ENCODE results near the gene WDR64.
A peak's percentile ranks its signal among the peaks of the same experiment; 100 is the strongest.
"Not testable (repeated sequence)": the region's sequence is repeated elsewhere in the genome, so short reads cannot be mapped to it uniquely, and the experiment has no call there.

The WDR64 gene

DNA sequence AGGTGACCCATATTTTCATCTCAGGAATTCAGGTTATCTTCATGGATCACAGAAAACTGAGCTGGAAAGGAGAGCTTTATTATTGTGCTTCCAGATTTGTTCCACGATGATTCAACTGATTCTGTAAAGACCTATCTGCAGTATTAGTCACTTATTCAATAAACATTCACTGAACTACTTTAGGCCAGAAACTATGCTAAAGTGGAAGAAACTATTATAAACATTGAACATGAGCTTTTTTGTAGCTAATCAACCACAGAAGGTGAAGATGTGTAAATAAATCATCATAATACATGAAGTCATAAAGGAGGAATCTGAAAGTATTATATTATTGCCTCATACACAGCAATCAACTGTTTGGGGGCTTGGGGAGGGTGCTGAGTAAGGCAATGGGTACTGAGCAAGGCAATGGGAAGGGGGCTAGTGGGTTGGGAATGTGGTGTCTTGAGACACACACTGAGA is 165.3 kb downstream of the WDR64 start:
- no peak for DNase-seq
- in situ Hi-C loops (cut with MboI; ENCODE audit: low pct_unique_long_range_greater_than_20kb, low sequenced_read_pairs): no loop called here

DNA sequence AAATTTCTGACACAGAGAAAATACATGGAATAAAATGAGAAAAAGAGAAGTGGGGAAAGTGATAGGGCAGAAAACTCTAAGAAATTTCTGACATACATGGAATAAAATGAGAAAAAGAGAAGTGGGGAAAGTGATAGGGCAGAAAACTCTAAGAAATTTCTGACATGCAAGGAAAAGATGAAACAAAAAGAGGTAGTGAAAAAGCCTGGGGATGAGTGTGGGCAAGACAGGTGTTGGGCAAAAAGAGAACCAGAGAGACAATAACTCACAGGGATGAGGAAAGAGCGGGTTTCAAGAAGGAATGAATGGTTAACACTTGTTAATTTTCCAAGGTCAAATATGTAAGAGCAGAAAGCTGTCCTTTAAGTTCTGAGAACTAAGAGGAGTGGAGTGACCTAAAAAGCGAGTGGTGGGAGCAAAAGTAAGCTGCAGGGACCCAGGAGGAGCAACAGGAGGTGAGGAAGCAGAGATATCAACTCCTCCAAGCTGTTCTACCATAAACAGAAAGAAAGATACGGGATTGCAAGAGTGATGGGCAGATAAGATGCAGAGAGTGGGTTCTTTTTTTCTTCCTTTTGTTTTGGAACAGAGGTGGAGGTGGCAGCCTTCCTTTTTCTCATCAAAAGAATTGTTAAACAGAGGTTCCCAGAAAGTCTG is 166.0 kb downstream of the WDR64 start:
- in situ Hi-C loops (cut with MboI; ENCODE audit: low pct_unique_long_range_greater_than_20kb, low sequenced_read_pairs): no loop called here
- no peak for DNase-seq

DNA sequence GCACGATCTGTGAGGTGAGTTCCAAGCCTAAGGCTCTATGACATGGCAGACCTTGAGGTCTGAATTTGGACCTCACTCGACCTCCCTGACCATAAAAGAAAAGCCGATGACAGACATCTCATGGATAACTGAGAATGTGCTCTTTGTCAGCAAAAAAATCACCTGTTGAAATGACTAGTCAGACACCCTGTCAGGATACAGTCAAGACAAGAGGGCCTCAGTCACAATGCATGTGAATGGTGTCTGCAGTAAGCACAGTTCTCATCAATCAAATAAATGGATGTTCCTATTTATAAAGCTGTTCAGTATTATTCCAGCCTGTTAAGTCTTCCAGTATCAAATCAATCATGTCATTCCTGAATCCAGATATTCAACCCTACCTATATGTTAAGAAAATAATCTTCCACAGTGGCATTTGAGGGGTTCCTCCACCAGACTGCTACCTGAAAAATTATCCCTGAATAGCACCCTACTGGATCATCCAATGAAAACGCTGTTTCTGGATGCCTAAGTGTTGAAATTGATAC is 167.3 kb downstream of the WDR64 start:
- no peak for DNase-seq
- in situ Hi-C loops (cut with MboI; ENCODE audit: low pct_unique_long_range_greater_than_20kb, low sequenced_read_pairs): no loop called here

DNA sequence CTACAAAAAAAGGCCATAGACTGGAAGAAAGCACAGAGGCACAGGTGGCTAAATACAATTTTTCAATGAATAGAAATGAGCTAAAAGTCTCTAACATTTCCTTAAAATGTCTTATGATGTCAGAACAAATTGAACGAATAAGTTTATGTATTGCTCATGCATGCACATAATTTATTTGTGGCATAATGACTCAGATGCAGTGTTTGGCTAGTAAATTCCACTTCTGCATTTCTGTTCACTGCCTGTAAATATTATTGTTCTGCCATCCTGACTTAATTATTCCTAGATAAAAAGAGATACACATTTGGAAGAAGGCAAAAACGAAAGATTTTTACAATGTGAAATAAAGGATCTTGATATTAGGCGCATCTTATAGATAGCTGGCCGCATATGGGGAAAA is 169.3 kb downstream of the WDR64 start:
- in situ Hi-C loops (cut with MboI; ENCODE audit: low pct_unique_long_range_greater_than_20kb, low sequenced_read_pairs): no loop called here
- no peak for DNase-seq

DNA sequence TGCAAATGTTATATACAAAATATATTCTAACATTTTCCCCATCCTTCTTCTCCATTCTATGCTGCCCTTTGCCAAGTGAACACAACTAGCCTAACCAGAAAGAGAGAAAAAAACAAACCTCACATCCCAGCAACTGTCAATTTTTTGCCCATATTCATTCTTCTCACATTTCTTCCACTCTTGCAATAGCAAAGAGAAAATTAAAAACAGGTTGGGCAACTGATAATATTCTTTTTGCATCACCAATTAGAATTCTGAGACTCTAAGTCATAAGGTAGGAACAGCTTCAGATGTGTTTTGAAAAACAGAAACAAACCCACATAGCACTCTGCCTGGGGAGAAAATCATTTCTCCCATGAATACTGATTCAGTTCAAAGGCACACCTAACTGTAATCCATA is 170.8 kb downstream of the WDR64 start:
- in situ Hi-C loops (cut with MboI; ENCODE audit: low pct_unique_long_range_greater_than_20kb, low sequenced_read_pairs): no loop called here
- DNase-seq: no peak

DNA sequence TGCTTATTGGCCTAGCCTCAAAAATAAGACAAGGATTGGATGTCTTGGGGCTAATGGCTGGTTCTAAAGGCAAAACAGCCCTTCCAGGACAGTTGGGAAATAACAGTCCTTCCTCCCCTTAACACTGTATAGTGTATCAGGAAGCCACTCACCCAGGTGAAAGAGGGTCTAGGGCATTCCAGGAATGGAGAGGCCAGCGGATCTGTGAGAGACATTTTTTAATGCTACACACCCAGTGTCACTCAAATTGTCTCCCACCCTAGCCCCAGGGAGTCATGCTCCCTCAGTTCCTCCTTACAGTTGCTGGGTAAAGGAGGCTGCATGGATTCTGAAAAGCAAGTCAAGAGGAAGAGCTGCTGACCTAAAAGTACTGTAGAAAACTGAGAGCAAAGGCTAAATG is 171.8 kb downstream of the WDR64 start:
- no peak for DNase-seq
- in situ Hi-C loops (cut with MboI; ENCODE audit: low pct_unique_long_range_greater_than_20kb, low sequenced_read_pairs): no loop called here

DNA sequence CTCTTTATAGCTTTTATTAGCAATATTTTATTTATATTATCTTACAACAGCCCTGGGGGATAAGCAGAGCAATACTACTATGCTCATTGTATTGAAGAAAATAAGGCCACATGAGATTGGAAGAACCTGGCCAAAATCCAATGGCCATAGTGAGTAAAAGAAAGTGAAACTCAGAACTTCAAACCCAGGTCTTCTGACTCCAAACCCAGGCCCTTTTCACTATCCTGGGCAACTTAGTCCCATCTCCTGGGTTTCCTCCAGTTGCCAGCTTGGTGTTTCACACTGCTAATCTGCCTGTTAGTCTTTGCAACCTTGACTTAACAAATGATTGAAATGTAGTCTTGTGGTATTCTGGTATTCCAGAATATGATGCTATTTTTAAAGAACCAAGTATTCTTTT is 173.5 kb downstream of the WDR64 start:
- DNase-seq: no peak
- in situ Hi-C loops (cut with MboI; ENCODE audit: low pct_unique_long_range_greater_than_20kb, low sequenced_read_pairs): loop anchor here (25.0 kb wide), 1 partner anchor 288 kb away; the partner anchor contains the start of gene KMO

DNA sequence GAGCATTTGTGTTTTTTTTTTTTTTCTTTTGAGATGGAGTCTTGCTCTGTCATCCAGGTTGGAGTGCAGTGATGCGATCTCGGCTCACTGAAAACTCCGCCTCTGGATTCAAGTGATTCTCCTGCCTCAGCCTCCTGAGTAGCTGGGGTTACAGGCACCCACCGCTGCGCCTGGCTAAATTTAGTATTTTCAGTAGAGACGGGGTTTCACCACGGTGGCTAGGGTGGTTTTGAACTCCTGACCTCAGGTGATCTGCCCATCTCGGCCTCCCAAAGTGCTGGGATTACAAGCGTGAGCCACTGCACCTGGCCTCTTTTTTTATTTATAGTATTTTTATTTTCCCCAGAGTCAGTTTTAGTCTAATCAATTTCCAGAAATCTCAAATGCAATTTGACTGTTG is 174.5 kb downstream of the WDR64 start:
- DNase-seq: not testable (repeated sequence)
- in situ Hi-C loops (cut with MboI; ENCODE audit: low pct_unique_long_range_greater_than_20kb, low sequenced_read_pairs): loop anchor here (25.0 kb wide), 1 partner anchor 289 kb away; the partner anchor contains the start of gene KMO

DNA sequence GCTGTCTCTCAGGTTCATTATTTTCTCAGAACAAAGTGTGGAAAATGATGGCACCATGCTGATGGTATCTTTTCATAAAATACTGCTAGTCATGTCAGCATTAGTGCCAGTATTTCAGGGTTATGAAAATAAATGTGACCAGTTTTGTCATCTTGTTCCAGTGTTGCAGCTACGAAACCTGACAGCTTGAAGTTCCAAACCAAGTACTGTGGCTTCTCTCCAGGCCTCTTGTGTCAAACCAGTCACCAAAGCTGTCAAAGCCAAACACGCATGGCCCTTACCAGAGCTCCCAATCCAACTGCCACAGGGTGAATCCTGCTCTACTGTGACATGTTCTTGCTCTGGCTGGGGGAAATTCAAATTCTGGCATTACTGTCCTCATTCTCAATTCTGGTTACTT is 175.2 kb downstream of the WDR64 start:
- in situ Hi-C loops (cut with MboI; ENCODE audit: low pct_unique_long_range_greater_than_20kb, low sequenced_read_pairs): loop anchor here (25.0 kb wide), 1 partner anchor 290 kb away; the partner anchor contains the start of gene KMO
- no peak for DNase-seq

DNA sequence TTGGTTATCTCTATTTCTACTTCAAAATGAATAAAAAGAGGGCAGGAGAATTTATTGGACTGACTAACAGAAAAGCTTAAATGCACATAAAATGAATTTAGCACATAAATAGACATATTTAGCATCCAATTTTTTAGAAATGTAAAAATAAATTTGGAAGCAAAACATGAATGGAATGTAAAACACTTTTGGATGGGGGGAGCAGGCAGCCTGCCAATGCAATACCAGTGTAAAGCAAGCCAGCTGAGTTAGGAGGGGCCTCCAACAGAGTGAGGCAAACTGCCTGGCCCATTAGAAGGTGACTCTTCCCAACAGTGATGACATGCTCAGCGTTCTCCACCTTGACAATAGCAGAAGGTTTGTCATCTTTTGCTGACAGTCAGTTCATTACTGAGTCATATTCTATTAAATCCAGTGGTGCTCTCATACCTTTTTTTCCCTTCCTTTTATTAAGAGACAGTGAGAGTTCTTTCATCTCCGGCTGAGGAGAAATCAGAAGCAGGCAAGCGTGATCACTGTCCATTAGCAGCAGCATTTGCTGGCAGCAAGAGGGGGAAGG is 176.5 kb downstream of the WDR64 start:
- in situ Hi-C loops (cut with MboI; ENCODE audit: low pct_unique_long_range_greater_than_20kb, low sequenced_read_pairs): loop anchor here (25.0 kb wide), 1 partner anchor 291 kb away; the partner anchor contains the start of gene KMO

DNA sequence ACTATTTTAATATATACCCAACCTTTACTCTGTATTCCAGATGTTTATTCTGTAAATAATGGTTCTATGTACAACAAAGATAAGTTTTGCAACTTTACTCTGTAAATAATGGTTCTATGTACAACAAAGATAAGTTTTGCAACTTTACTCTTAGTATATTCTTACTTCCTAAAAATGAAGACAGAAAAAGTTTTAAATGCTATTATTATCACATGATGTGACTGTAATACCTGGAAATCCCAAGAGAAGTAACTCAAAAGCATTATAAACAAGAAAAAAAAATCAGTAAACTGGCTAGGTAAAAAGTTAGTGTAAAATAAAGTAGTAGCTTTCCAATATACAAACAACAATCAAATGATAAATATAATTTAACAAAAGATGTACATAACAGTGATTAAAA is 177.4 kb downstream of the WDR64 start:
- in situ Hi-C loops (cut with MboI; ENCODE audit: low pct_unique_long_range_greater_than_20kb, low sequenced_read_pairs): loop anchor here (25.0 kb wide), 1 partner anchor 292 kb away; the partner anchor contains the start of gene KMO
- DNase-seq: no peak

More for the DNA sequence above, 176.5 kb downstream of the WDR64 start:
- DNase-seq: no peak

DNA sequence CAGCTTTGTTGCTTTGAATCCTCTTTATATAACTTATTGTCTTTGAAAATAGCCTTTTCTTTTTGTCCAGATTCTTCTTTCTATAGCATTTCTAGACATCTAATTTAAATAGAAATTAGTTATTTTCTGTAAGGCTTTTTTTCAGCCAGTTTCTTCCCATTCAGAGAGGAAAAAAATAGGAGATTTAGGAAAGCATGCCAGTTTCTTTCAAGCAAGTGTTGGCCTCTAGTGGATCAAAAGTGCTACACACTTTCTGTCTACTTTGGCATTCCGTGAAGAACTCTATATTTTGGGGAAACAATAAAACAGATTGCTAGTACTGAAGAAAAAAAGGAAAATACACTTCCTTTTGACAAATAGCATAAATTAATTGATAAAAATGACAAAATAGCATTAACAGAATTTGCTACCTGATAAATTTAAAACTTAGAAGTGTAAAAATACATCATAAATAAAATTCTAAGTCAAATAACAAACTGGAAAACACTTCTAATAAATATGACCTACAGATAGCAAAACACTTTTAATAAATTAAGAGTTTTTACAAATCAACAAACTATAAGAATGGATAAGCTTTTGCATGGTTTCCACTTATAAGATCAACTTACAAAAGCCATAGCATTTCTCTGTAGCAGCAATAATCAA is 182.8 kb downstream of the WDR64 start:
- in situ Hi-C loops (cut with MboI; ENCODE audit: low pct_unique_long_range_greater_than_20kb, low sequenced_read_pairs): loop anchor here (25.0 kb wide), 1 partner anchor 298 kb away; the partner anchor contains the start of gene KMO
- DNase-seq: peak; percentile 36

DNA sequence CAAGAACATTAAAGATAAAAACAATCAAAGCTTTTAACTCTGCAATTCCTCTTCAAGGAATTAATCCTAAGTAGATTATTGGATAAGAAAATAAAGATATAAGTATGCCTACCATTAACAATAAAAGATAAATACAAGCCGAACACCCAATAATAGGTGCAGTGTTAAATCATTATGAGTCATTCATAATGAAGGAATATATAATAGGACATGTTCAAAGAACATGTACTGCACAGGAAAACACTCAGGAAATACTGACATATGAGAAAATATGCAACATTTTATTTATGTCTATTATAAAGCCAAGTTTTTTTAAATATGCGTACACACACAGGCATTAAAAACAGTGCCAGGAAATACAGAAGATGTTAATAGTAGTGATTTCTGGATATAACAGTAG is 184.9 kb downstream of the WDR64 start:
- in situ Hi-C loops (cut with MboI; ENCODE audit: low pct_unique_long_range_greater_than_20kb, low sequenced_read_pairs): loop anchor here (25.0 kb wide), 1 partner anchor 300 kb away; the partner anchor contains the start of gene KMO
- DNase-seq: no peak

DNA sequence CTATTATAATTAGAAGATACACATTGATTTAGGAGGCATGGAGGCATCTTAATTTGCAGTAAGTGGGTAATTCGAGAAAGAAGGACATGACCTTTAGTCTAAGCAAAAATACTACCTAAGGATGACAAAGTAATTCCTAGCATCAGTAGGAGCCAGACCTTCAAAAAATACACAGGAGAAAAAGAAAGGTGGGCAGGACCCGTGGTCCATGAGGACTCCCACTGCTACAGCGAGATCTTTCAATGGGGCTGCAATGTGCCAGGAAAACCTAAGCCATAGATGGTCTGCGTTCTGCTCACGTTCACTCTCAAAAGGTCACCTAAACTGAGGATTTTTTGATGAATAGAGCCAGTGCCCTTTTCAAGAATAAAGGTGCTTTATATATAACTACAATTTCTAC is 185.3 kb downstream of the WDR64 start:
- in situ Hi-C loops (cut with MboI; ENCODE audit: low pct_unique_long_range_greater_than_20kb, low sequenced_read_pairs): loop anchor here (25.0 kb wide), 1 partner anchor 300 kb away; the partner anchor contains the start of gene KMO
- no peak for DNase-seq

DNA sequence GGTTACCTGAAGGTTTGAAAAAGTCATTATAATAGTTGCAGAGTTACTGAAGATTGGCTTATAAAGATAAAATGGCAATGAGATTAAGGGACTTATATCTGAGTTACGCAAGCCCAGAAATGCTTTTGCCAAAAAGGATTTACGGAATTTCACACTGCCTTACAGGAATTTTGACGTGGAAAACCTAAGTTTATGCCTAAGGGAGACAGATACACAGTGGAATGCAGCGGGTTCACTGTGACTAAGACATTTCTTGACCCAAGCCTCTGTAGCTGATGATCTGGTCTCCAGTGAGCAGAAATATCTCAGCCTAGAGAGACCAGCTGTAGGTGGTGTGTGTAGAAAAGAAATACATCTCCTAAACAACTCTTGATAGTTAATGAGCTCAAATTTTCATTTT is 185.8 kb downstream of the WDR64 start:
- DNase-seq: no peak
- in situ Hi-C loops (cut with MboI; ENCODE audit: low pct_unique_long_range_greater_than_20kb, low sequenced_read_pairs): loop anchor here (25.0 kb wide), 1 partner anchor 301 kb away; the partner anchor contains the start of gene KMO

DNA sequence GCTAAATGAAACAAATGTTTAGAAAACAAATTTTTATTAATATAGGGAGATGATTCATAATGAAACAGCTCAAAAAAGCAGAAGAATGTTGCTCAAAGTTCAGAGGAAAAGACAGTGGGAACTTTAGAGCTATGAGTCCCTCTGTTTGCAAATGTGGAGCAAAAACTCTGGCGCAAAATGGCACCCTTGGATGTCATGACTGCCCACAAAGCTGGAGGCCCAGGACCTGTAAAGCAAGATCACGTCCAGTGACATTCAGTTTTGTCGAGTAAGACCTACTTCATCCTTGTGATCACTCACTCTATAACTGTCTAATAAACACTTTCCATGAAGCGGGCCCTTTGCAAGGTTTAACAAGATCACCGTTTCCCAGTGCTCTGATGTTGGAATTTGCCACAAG is 186.8 kb downstream of the WDR64 start:
- in situ Hi-C loops (cut with MboI; ENCODE audit: low pct_unique_long_range_greater_than_20kb, low sequenced_read_pairs): loop anchor here (25.0 kb wide), 1 partner anchor 302 kb away; the partner anchor contains the start of gene KMO

DNA sequence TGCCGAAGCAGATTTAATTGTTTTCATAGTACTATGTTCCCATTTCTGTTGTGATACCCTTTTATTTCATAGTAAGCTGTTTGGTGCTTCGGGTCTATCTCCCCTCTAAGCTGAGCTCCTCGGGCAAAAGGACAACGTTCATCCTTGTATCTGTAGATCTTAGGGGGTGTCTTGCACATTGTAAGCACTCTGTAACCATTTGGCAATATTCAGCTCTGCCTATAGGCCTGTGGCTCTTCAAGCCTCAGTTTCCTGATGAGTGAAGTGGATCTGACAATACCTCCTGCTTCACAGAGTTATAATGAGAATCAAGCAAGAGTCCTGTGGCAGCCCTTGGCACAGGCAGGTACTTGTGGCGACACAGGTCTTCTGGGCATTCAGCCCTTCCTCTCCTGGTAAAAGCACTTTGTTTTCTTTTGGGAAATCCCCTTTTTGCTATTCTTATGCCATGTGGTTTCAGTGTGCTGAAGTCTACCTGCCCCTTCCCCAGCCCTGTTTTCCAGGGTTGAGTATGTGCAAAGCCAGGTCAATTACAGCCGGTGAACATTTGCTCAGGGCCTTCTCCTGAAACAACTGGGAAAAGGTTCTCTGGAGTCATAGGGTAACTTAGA is 187.4 kb downstream of the WDR64 start:
- no peak for DNase-seq

More for the DNA sequence above, 186.8 kb downstream of the WDR64 start:
- no peak for DNase-seq

DNA sequence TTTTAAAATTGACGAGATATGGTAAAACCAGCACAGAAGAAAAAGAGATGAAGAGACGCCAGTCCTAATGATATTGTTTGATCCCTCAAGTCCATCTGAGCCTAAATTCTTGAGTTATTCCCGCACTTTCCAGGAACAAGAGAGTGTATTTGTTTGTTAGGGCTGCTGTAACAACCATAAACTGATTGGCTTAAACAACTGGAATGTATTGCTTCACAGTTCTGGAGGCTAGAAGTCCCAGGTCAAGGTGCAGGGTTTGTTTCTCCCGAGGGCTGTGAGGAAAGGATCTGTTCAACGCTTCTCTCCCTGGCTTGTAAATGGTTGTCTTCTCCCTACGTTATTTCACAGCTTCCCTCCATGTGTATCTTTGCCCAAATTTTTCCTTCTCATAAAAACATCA is 188.1 kb downstream of the WDR64 start:
- in situ Hi-C loops (cut with MboI; ENCODE audit: low pct_unique_long_range_greater_than_20kb, low sequenced_read_pairs): loop anchor here (25.0 kb wide), 1 partner anchor 303 kb away; the partner anchor contains the start of gene KMO
- DNase-seq: no peak

More for the DNA sequence above, 187.4 kb downstream of the WDR64 start:
- in situ Hi-C loops (cut with MboI; ENCODE audit: low pct_unique_long_range_greater_than_20kb, low sequenced_read_pairs): loop anchor here (25.0 kb wide), 1 partner anchor 302 kb away; the partner anchor contains the start of gene KMO

DNA sequence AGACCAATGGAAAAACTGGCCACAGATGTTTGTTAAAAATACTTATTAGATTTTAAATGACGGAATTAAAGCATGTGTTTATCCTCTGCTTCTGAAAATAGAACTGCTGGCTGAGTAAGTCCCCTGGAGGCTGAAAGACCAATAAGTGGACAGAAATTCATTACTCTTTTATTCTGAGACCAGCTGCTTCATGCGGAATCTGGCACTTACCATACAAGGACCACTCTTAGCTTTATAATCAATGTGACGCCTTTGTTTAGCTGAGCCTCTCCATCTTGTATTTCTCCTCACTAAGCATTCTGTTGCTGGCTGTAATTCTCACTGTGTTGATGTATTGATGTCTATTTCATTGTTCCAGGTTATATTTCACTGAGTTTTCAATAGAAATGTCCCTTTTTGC is 189.6 kb downstream of the WDR64 start:
- in situ Hi-C loops (cut with MboI; ENCODE audit: low pct_unique_long_range_greater_than_20kb, low sequenced_read_pairs): loop anchor here (25.0 kb wide), 1 partner anchor 304 kb away; the partner anchor contains the start of gene KMO
- DNase-seq: no peak
